GM12864 (cell line): ENCODE data around the gene STARD13.

ENCODE experiments used
- DNase-seq: peaks from one replicate; pipeline ENCODE4 v3.0.0-alpha.2; 2011; ENCODE audit warnings: low read depth
- H3K4me3 ChIP-seq: 2 replicates; pipeline ENCODE4 v1.5.1; 2011; ENCODE audit warnings: mild to moderate bottlenecking, low read depth, low read length, control low read depth
- CTCF ChIP-seq: IDR thresholded peaks from 2 replicates; pipeline ENCODE4 v1.5.1; 2011; ENCODE audit warnings: low read depth, mild to moderate bottlenecking, moderate library complexity, low read length, control low read depth, inconsistent platforms; ENCODE audit errors: missing control alignments

Gene STARD13

DNA sequence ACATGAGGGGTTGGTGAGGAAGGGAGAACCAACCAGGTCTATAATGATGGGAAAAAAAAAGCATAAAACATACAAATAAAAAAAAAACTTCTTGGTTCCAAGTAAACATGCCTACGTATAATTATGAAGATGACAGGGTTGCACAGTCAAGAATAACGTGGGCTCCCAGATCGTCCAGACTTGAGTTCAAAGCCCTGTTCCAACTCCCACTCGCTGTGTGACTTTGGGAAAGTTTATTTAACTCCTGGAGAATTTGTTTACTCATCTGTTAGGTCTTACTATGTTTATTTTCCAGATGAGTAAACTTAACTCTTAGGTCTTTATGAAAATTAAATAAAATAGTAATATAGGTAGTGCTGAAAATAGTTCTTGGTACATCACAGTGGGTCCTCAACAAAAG lies 13.8 kb downstream of the STARD13 start:
- no peak overlapping the region for H3K4me3 ChIP-seq
- no peak for TF ChIP-seq CTCF
- no peak for DNase-seq

DNA sequence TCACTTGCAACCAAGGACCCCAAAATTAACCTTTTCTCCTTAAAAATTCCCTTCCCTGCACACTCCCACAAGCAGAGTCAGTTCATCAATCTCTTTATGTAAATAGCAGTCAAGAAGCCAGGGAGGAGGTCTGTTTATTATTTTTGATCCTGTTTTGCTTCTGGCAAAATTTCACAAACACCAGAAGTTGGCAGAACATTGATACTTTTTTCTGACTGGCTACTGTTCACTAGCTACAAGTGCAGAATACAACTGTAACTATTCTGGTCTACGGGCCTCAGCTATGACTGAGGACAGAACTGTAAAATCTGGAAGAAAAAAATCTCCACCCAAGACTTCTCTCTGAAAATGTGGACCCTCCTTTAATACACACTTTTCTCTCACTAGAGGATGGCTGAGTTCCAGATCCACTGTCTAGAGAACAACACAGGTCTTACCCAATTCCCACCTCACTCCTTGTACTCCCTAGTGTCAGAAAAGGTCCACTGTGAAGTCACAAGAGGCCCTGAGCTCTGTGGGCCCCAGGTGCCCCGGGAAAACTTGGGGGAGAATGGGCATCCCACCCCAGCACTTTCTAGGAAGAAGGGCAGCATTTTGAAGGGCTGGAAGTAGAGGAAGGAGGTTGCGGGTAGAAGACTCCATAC lies 14.5 kb downstream of the STARD13 start:
- TF ChIP-seq CTCF: no peak
- no peak overlapping the region for H3K4me3 ChIP-seq
- DNase-seq: no peak

GRCh38 chr13:33265607-33266006 lies 19.9 kb downstream of the STARD13 start:
- no peak overlapping the region for H3K4me3 ChIP-seq
- DNase-seq: no peak
- no peak for TF ChIP-seq CTCF

DNA sequence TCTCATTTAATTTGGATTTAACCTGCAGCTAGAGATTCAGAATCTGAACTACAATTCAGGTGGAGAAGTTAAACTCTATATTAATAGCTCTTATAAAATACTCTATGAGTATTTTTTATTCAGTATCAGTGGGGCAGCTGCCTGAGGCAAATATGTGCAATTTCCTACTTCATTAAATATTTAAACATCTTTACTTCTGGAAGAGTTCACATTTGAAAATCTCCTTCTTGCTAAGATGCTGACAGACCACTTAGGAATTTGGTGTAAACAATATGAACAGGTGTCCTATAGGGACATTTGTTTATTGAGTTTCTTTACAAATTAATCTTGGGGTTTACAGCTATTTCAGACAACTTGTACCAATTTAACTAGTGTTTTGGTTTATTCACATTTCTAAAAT lies 20.4 kb downstream of the STARD13 start:
- no peak overlapping the region for H3K4me3 ChIP-seq
- no peak for DNase-seq
- TF ChIP-seq CTCF: no peak

GRCh38 chr13:33264620-33264978 lies 21.0 kb downstream of the STARD13 start:
- DNase-seq: no peak
- no peak for TF ChIP-seq CTCF
- H3K4me3 ChIP-seq: no peak overlapping the region

GRCh38 chr13:33263976-33264619 lies 21.5 kb downstream of the STARD13 start:
- DNase-seq: no peak
- H3K4me3 ChIP-seq: no peak overlapping the region
- TF ChIP-seq CTCF: no peak

GRCh38 chr13:33263484-33263883 lies 22.1 kb downstream of the STARD13 start:
- H3K4me3 ChIP-seq: no peak overlapping the region
- no peak for DNase-seq
- TF ChIP-seq CTCF: no peak
